ENCODE data around the gene ZNRF1.

- TF ChIP-seq REST (IDR thresholded peaks at IDR 0.05; ENCODE audit: low read depth), result no peak
- TF ChIP-seq FOXM1 (IDR thresholded peaks at IDR 0.05; ENCODE audit: borderline replicate concordance, low read depth), result no peak
- no peak for TF ChIP-seq EGR1 (IDR thresholded peaks at IDR 0.05)
- no peak for TF ChIP-seq EP300 (IDR thresholded peaks at IDR 0.05; ENCODE audit: borderline replicate concordance)
- TF ChIP-seq TAF1 (IDR thresholded peaks at IDR 0.05; ENCODE audit: low read depth), result no peak
- no peak for TF ChIP-seq YY1 (IDR thresholded peaks at IDR 0.05; ENCODE audit: low read depth)
- no peak for TF ChIP-seq TEAD4 (IDR thresholded peaks at IDR 0.05)
- TF ChIP-seq MAX (IDR thresholded peaks at IDR 0.05), result no peak
- TF ChIP-seq ZBTB7A (IDR thresholded peaks at IDR 0.05; ENCODE audit: low read depth), result no peak
- no peak for TF ChIP-seq CEBPB (IDR thresholded peaks at IDR 0.05)
Observed at GRCh38 chr16:75095204-75095621, 96.4 kb downstream of the ZNRF1 start.

Data from Ishikawa (cell line).